HG02870 (cell line): ENCODE data around the gene ZDHHC16.
A peak's percentile ranks its signal among the peaks of the same experiment; 100 is the strongest.
"Not testable (repeated sequence)": the region's sequence is repeated elsewhere in the genome, so short reads cannot be mapped to it uniquely, and the experiment has no call there.

Experiments
- ATAC-seq: cut with Tn5 transposase; IDR thresholded peaks from one replicate; pipeline ENCODE4 v1.9.1; 2021; ENCODE audit warnings: mild to moderate bottlenecking, moderate library complexity; ENCODE audit not compliant: unreplicated experiment

ZDHHC16 gene

DNA sequence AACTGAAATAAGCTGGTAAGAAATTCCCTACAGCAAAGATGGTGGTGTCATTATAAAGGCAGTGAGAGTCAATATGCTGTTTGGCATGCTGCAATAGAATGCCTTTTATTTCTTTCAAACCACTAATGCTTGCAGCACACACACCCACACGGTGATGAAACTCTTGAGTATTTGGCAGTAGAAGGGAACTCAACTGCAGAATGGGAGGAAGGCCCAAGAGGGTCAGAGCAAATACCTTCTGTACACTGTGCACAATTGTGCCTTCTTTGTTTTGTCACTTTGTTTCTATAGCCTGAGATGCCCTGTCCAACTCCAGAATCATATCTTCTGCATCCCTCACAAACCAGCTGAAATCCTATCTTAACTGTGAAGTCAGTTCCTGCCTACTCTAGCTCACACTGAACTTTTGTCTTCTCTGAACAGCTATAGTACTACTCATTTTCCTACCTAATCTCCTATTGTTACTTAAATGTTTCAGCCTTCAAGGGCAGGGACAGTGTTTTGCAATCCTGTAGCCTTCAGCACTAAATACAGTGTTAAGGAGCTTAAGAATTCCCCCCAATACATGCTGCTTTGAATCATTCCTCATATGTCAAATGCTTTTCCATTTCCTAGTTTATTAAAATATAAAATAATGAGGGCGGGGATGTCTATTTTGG is 30.1 kb downstream of the ZDHHC16 start:
- no peak for ATAC-seq

GRCh38 chr10:97479410-97479809 is 33.4 kb downstream of the ZDHHC16 start:
- ATAC-seq, result not testable (repeated sequence)

- no peak for ATAC-seq
Measured at GRCh38 chr10:97479939-97480338, 34.0 kb downstream of the ZDHHC16 start.

GRCh38 chr10:97481071-97481470 is 35.1 kb downstream of the ZDHHC16 start:
- no peak for ATAC-seq

DNA sequence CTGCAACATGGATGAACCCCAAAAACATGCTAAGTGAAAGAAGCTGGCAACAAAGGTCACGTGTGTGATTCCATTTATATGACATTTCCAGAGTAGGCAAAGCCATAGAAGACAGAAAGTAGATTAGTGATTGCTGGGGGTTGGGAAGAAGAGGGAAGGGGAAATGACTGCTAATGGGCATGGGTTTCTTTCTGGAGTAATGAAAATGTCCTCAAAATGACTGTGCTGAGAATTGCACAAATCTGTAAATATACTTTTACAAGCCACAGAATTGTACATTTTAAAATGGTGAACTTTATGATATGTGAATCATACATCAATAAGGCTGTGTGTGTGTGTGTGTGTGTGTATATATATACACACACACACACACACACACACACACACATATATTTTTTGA is 36.4 kb downstream of the ZDHHC16 start:
- no peak for ATAC-seq

DNA sequence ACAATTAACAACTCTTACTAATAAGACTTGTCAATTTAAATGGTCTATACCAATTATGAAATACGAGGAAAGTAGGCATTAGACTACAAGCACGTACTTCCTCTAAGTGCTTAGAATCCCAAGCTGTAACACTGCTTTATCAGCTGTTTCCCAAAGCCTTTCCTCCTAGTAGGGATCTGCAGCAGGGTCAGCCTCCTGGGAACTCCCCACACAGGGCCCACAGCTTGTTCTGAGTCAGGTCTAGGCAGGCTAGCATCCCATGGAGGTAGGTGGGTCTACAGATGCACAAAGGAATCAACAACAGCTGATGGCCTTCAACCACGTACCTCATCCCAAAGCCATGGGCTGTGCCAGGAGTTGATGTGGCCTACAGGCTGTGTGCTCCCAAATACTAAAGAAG is 37.5 kb downstream of the ZDHHC16 start:
- ATAC-seq, result no peak

- ATAC-seq, result no peak
Measured at GRCh38 chr10:97483921-97484320, 37.9 kb downstream of the ZDHHC16 start.

DNA sequence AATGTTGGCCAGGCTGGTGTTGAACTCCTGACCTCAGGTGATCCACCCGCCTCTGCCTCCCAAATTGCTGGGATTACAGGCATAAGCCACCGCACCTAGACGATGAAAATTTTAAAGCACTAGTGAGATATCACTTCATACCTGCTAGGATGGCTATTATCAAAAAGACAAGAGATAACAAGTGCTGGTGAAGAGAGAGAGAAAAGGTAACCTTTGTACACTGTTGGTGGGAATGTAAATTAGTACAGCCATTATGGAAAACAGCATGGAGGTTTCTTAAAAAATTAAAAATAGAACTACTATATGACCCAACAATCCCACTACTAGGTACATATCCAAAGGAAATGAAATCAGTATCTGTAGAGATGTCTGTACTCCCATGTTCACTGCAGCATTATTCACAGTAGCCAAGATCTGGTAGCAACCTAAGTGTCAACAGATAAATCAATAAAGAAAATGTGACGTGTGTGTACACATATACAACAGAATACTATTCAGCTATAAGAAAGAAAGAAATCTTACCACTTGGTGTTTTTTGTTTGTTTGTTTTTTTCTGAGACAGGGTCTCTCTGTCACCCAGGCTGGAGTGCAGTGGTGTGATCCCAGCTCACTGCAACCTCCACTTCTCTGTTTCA is 39.8 kb downstream of the ZDHHC16 start:
- no peak for ATAC-seq

- no peak for ATAC-seq
Measured at GRCh38 chr10:97490592-97490991, 44.6 kb downstream of the ZDHHC16 start.

DNA sequence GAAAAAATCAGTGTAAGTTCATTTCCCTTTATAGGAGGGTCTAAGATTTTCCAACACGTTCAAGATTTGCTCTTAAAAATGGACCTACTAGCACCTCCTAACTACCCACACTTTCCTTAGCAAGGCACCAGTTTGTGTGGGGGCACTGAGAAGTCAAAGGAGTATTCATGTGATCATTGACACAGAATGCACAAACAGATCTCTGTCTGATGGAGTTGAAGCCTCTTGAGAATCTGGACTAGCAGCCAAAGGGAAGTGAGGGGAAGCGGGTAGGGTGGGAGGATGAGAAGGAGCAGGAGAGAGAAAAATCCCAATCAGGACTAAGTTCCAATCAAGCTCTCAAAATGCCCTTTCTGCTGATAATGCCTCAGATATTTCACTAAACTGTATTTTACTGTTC is 48.2 kb downstream of the ZDHHC16 start:
- no peak for ATAC-seq

DNA sequence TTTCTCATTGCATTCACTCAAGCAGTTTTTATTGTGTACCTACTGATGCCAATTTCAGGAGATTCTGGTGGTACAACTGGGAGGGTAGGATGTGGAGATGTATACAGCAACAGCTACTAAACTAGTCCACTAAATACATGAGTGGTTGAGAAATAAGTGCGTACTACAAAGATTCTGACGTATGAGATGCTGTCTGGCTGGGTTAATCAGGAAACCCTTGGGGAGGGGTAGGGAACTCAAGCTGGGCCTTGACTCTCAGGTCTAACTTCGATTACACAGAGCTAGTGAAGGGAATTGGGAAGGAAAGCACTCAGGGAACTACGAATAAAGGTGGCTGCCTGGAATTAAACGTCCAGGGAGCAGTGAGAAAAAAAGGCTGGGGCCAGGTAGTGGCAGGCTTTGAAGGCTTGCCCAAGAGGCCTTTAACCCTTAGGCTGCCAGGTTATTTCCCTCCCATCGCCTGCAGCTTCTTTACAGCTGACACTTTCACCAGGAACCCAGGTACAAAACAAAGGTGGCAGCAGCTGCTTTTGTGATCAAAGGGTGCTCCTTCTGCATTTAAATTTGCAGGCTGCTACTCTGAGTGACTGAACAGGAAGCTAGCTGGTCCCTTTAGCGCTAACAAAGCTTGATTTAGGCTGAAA is 49.0 kb downstream of the ZDHHC16 start:
- ATAC-seq, result no peak

DNA sequence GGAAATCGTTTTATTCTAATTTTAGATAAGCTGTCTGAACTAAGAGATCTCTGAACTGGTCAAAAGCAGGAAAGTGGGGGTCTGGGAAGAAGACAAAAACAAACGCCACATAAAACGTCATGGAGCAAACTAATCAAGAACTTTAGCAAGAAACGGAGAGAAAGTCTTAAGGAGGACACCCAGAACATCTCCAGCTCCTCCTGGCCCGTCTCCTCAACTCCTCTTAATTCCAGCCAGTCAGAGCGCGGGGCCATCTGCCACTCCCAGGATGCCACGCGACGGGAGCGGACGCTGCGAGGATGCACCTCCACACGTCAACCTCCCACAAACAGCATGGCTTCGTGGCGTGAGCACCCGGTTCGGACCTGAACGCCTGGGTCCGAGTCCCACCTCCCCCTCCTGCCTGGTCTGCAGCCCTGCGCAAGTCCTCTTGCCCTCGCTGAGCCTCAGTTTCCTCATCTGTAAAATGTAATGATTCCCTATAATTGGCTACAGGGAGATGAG is 51.6 kb downstream of the ZDHHC16 start:
- ATAC-seq, result no peak

GRCh38 chr10:97498076-97498840 is 52.3 kb downstream of the ZDHHC16 start, which contains the start of gene MMS19:
Gene MMS19, minus strand, starts transcription at chr10:97498422. Its CDS starts 38 bp downstream, at chr10:97498384.
- ATAC-seq, result peak; percentile 93

GRCh38 chr10:97498841-97499560 is 53.0 kb downstream of the ZDHHC16 start, which contains the start of gene UBTD1:
Gene UBTD1, plus strand, starts transcription at chr10:97498924. Its CDS starts 280 bp downstream, at chr10:97499204.
- peak; percentile 2 for ATAC-seq

GRCh38 chr10:97499561-97500296 is 53.8 kb downstream of the ZDHHC16 start:
- ATAC-seq, result no peak

DNA sequence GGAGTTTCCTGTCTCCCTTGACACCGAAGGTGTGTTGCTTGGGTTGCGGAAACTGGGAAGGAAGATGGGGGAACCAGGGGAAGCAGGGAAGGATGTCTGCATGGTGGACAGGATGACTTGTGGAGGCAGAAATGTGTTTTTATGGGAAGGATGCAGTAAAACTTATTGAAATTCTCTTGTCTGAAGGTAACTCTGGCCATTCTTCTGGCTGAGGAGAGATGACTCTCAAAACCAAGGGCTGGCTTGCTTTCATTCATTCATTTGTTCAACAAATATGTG is 54.3 kb downstream of the ZDHHC16 start:
- ATAC-seq, result no peak

- ATAC-seq, result no peak
Measured at GRCh38 chr10:97502916-97503315, 56.9 kb downstream of the ZDHHC16 start.

DNA sequence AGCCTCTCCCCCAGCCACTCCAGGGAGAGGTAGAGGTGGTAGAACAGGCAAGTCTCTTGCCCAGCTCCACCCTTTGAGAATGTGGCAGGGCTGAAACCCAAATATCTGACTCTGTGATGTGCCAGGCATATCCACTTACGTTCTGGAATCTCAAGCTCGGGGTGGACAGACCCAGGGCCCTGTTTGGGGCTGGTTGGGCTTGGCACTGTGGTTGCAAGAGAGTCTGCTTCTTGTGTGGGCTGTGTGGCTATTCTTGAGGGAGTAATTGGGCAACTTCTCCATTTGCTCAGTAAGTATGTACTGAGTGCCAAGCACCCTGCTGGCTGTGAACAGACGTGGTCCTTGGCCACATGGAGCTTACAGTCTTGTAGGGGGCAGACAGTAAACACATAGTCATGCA is 57.4 kb downstream of the ZDHHC16 start:
- ATAC-seq, result no peak

GRCh38 chr10:97505152-97505551 is 59.2 kb downstream of the ZDHHC16 start:
- no peak for ATAC-seq
